GM18907 (cell line): ENCODE measurements around the gene C1QA.

Experiments used
- ATAC-seq: cut with Tn5 transposase; IDR thresholded peaks from one replicate; pipeline ENCODE4 v1.9.1; 2021; ENCODE audit warnings: mild to moderate bottlenecking, moderate library complexity; ENCODE audit not compliant: unreplicated experiment

The C1QA gene

DNA sequence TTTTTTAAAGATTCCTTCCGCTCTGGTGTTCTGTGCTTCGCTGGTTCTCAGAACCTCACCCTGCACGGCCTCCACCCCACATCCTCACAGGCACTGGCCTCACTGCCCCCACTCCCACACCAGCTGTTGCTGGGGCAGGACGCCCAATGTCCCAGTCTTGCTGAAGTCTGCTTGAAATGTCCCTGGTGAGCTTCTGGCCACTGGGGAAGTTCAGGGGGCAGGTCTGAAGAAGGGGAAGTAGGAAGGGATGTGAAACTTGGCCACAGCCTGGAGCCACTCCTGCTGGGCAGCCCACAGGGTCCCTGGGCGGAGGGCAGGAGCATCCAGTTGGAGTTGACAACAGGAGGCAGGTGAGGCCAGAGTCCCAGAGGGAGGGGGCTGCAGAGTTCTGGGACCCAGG lies at the start of gene C1QA:
C1QA (plus strand) TSS at position 276 of the 400 bp plus-strand sequence. CDS start 989 bp downstream, outside the sequence.
- no peak for ATAC-seq

GRCh38 chr1:22587247-22587646 lies 49.2 kb upstream of the C1QA start:
- ATAC-seq = no peak

DNA sequence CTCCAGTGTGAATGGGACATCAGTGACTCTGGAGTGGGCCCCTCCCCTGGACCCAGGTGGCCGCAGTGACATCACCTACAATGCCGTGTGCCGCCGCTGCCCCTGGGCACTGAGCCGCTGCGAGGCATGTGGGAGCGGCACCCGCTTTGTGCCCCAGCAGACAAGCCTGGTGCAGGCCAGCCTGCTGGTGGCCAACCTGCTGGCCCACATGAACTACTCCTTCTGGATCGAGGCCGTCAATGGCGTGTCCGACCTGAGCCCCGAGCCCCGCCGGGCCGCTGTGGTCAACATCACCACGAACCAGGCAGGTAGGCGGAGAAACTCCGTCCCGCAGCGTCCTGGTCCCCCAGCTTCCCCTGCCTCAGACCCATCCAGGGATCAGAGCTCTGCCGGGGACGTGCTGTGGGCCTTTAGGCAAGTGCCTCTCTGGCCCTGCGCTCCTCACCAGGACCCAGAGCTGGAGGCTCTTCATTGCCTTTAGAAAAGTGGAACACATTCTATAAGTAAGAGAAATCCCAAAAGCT lies 47.5 kb upstream of the C1QA start:
- ATAC-seq = no peak

DNA sequence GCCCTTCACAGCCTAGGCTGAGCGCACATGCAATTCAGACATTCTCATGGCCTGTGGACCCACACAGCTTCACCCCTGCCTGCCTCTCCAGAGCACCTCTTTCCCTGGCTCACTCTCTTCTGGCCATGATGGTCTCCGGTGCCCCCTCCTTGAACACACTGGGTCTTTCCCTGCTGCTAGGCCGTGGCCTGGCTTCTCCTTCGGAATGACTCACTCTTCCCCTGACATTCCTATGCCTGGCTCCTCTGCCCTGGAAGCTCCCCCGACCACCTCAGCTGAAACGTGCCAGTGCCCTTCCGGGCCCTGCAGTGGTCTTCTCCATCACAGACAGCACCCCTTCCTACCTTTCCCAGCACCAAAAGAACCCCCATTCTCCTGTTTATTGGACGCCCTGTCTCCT lies 44.9 kb upstream of the C1QA start:
- no peak for ATAC-seq

DNA sequence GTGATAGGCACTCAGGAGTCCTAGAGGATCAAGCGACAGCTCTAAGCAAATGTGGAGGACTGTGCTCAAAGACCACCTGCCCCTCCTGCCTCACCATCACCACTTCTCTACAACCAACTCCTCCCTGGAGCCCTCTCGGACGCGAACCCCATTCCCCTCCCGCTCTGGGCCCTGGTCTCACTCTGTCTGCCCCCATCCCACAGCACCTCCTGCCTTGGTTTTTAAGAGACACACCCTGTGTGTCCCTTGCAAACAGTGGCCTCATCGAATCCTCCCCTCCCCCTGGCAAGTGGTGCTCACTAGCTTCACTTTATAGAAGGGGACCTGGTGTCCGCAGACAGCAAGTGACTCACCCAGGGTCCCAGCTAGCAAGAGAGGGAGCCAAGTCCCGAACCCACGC lies 44.4 kb upstream of the C1QA start:
- ATAC-seq = no peak

DNA sequence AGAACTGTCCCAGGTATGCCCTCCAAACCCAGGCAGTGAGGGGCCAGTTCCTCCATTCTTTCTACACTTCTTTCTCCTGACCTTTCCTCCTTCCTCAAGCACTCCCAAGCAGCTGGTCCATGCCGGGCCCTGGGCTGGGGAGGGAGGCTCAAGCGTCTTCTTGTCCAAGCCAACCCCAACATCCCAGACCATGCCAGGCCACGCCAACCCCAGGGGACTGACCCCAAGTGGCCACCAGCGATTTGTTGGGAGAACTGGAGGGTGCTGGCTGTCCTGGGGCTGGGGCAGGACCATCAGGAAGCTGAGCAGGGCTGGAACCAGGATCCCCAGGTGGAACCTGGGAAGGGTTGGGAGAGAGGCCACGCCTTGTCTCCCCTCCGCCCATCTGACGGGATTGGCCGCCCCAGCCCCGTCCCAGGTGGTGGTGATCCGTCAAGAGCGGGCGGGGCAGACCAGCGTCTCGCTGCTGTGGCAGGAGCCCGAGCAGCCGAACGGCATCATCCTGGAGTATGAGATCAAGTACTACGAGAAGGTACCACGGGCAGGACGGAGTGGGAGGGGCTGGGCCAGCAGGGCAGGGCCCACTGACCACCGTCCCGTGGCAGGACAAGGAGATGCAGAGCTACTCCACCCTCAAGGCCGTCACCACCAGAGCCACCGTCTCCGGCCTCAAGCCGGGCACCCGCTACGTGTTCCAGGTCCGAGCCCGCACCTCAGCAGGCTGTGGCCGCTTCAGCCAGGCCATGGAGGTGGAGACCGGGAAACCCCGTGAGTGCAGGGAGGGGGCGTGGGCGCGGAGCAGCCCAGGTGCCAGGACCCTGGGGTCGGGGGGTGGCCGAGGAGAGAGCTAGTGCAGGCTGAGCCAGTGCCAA lies 43.3 kb upstream of the C1QA start:
- no peak for ATAC-seq

DNA sequence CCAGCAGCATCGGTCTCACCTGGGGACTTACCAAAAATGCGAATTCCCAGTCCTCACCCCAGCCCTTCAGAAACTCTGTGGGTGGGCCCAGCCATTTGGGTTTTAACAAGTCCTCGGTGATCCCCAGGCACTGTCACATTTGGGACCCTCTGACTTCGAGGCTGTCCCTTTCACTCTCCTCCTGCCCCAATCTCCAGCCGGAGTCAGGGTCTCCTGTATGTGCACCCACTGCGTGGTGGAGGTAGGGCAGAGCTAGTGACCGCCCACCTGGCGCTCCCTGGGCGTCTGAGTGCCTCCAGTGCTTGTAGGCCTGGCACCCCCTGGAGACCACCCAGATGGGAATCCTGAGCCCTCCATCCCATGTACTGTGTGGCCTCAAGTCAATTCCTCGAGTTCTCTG lies 42.0 kb upstream of the C1QA start:
- no peak for ATAC-seq

DNA sequence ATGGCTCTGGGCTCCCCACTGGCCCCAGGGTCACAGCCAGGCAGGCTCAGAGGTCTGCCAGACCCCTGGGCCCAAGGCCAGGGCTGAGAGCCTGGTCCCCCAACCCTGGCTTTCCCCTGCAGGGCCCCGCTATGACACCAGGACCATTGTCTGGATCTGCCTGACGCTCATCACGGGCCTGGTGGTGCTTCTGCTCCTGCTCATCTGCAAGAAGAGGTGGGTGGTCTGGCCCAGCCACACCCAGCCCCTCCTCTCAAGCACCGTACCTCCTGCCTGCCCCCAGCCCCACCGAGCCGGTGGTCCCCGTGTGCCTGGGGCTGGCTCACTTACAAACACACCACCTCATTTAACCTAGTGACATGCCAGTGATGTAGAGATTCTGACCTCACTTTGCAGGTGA lies 41.3 kb upstream of the C1QA start:
- ATAC-seq = no peak

GRCh38 chr1:22597301-22597965 lies 39.0 kb upstream of the C1QA start:
- no peak for ATAC-seq

GRCh38 chr1:22597996-22598395 lies 38.4 kb upstream of the C1QA start:
- ATAC-seq = no peak

- ATAC-seq = no peak
Measured at GRCh38 chr1:22598736-22599135, 37.7 kb upstream of the C1QA start.

- no peak for ATAC-seq
Measured at GRCh38 chr1:22600071-22600816, 36.2 kb upstream of the C1QA start.

DNA sequence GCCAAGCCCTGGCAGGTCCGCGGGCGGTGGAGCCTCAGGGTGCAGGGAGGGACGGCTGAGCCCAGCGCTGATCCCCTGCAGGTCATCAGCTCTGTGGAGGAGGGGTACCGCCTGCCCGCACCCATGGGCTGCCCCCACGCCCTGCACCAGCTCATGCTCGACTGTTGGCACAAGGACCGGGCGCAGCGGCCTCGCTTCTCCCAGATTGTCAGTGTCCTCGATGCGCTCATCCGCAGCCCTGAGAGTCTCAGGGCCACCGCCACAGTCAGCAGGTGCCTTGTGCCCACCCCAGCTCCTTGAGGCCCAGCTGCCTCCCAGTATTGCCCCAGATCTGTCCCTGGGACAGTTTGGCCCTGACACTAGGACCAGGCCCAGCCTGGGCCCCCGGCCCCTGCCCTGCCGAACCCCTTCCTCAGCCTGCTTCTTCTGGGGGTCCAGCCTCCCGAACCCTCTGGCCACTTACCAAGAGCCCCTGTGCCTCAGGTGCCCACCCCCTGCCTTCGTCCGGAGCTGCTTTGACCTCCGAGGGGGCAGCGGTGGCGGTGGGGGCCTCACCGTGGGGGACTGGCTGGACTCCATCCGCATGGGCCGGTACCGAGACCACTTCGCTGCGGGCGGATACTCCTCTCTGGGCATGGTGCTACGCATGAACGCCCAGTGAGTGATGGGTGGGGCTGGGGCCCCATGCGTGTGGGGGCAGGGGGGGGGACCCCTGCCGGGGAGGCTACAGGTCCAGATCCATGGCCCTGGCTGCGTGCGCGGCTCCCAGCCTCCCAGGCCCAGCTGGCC lies 35.4 kb upstream of the C1QA start:
- no peak for ATAC-seq

DNA sequence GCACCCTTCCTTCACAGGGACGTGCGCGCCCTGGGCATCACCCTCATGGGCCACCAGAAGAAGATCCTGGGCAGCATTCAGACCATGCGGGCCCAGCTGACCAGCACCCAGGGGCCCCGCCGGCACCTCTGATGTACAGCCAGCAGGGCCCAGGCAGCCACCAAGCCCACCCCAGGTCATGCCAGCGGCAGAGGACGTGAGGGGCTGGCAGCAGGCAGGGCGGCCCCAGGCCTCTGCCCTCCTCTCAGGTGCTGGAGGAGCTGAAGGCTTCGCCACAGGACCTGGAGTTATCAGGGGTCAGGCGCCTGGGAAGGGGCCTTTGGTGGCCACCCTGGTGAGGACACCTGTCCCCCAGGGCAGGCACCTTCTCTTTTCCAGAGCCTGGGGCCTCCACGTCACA lies 34.8 kb upstream of the C1QA start:
- no peak for ATAC-seq

- no peak for ATAC-seq
Measured at GRCh38 chr1:22602060-22602740, 34.2 kb upstream of the C1QA start.

- ATAC-seq = no peak
Measured at GRCh38 chr1:22606161-22606560, 30.3 kb upstream of the C1QA start.

- ATAC-seq = no peak
Measured at GRCh38 chr1:22607154-22607553, 29.3 kb upstream of the C1QA start.

GRCh38 chr1:22608361-22608760 lies 28.1 kb upstream of the C1QA start:
- no peak for ATAC-seq

DNA sequence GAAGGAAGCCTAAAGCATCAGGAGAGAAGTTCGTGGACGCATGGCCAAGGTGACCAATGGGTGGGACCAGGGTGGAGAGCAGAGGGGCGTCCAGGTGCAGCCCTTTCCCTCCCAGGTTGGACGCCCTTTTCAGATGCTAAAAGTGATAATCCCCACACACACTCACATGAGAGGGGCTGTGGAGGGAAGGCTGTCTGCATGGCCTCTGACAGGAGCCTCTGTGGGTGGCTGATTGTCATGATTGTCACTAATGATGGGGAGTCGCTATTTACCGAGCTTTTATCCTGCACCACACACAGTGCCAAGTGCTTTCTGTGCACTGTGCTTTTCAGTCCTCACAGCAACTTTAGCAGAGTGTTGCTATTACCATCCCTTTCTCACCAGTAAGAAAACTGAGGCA lies 27.1 kb upstream of the C1QA start:
- no peak for ATAC-seq

DNA sequence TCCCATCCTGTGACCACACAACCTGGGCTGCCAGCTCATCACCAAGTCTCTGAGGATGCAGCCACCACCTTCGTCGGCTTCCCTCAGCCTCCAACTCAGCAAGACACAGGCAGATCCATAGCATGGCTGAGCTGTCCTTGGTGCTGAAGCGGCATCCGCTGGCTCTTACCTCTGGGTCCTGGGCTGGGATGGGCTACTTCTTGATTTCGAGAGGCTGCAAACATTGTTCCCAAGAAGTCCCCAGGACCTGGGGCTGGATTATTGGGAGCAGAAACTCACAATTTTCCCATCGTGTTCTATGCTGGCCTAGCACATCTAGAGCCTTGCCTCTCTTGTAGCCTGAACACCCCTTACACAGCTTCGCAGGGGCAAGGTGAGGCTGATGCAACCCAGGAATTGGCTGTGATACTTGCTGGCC lies 24.9 kb upstream of the C1QA start:
- ATAC-seq = no peak
